ENCODE data around the gene ATAT1. TPM values are rescaled to one million over a fixed set of nuclear protein-coding genes. Genes with fewer than 3 reads are reported as not detected.

ATAT1 gene
- total and polyA plus RNA-seq, 2 of the 13 experiments (the other 11 are each of a cell fraction or from before 2014, with no cell fraction given), result 9.2 to 23.6 TPM

DNA sequence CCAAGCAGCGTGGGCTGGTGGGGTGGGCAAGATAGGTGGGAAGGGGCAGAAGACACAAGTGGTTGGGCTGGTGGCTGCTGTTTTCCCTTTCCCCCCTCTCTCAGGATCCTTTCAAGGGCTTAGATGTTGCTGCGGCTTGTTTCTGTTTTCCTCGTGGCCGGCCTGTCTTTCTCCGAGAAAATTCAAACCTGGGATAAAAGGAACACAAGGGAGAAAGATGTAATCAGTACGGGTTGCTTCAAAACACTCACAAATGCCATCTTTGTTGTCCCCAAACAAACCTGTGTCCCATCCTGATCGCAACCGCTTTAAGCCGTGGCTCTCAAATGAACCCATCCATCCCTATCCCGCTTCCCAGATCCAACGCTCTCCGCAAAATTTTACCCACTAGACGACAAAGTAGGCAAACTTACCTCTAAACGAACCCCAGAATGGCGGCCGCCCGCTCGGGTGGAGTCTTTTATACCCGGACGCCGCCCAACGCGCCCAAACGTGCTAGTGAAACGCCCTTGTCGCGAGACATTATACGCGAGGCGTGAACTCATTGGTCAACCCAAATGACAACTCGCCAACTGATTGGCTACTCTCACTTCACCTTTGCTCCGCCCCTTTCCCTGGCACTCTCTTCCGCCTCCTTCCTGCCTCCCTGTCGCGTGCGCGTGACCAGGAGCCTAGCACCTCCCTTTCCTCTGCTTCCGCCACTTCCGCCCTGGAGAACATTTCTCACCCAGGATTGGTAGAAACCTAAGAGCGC, 9.7 kb upstream of the ATAT1 start, which contains the start of gene PPP1R10 (continued):
- TF ChIP-seq, protein P1, sequence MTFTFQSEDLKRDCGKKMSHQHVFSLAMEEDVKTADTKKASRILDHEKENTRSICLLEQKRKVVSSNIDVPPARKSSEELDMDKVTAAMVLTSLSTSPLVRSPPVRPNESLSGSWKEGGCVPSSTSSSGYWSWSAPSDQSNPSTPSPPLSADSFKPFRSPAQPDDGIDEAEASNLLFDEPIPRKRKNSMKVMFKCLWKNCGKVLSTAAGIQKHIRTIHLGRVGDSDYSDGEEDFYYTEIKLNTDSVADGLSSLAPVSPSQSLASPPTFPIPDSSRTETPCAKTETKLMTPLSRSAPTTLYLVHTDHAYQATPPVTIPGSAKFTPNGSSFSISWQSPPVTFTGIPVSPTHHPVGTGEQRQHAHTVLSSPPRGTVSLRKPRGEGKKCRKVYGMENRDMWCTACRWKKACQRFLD (CRISPR knock-in tag; IDR thresholded peaks at IDR 0.05; ENCODE audit: borderline replicate concordance), result peak; percentile 38; the same call in 1 of the 2 replicates
- TF ChIP-seq MBD4 (IDR thresholded peaks at IDR 0.05; ENCODE audit: borderline replicate concordance, low read length) (no peak), MXI1 (IDR thresholded peaks at IDR 0.05; ENCODE audit: borderline replicate concordance, low read depth, low read length) (no peak; the same call in 2 of the 3 replicates), ZNF543 (CRISPR knock-in tag; IDR thresholded peaks at IDR 0.05) (0 out of 2 replicates have a peak, but pooled peaks have one; percentile 77), SIX4 (CRISPR knock-in tag; IDR thresholded peaks at IDR 0.05) (0 out of 2 replicates have a peak, but pooled peaks have one; percentile 35), ZZZ3 (CRISPR knock-in tag; IDR thresholded peaks at IDR 0.05; ENCODE audit: borderline replicate concordance) (no peak), ZSCAN31 (CRISPR knock-in tag; IDR thresholded peaks at IDR 0.05; ENCODE audit: low read depth) (peak; percentile 86; the same call in 1 of the 2 replicates), ZNF776 (CRISPR knock-in tag; IDR thresholded peaks at IDR 0.05) (no peak), ZNF30 (CRISPR knock-in tag; IDR thresholded peaks at IDR 0.05) (0 out of 2 replicates have a peak, but pooled peaks have one; percentile 19), GPN1 (CRISPR knock-in tag; IDR thresholded peaks at IDR 0.05; ENCODE audit: borderline replicate concordance) (no peak), ZNF746 (CRISPR knock-in tag; IDR thresholded peaks at IDR 0.05) (no peak), NR2C2 (CRISPR knock-in tag; IDR thresholded peaks at IDR 0.05; ENCODE audit: borderline replicate concordance) (no peak; the same call in 1 of the 2 replicates), ZMYM2 (CRISPR knock-in tag; IDR thresholded peaks at IDR 0.05) (no peak), SMARCC2 (IDR thresholded peaks at IDR 0.05) (no peak), ZNF205 (CRISPR knock-in tag; IDR thresholded peaks at IDR 0.05) (peak; percentile 63; the same call in 1 of the 2 replicates), ZNF354B (CRISPR knock-in tag; IDR thresholded peaks at IDR 0.05) (0 out of 2 replicates have a peak, but pooled peaks have one; percentile 60)
- TF ChIP-seq, protein P2, sequence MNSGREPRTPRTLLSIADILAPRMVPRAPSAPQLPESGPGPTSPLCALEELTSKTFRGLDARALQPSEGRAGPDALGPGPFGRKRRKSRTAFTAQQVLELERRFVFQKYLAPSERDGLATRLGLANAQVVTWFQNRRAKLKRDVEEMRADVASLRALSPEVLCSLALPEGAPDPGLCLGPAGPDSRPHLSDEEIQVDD (CRISPR knock-in tag; IDR thresholded peaks at IDR 0.05; ENCODE audit: borderline replicate concordance), result no peak
- TF ChIP-seq, protein P3, sequence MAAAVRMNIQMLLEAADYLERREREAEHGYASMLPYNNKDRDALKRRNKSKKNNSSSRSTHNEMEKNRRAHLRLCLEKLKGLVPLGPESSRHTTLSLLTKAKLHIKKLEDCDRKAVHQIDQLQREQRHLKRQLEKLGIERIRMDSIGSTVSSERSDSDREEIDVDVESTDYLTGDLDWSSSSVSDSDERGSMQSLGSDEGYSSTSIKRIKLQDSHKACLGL (CRISPR knock-in tag; IDR thresholded peaks at IDR 0.05), result no peak
- TF ChIP-seq, protein P4, sequence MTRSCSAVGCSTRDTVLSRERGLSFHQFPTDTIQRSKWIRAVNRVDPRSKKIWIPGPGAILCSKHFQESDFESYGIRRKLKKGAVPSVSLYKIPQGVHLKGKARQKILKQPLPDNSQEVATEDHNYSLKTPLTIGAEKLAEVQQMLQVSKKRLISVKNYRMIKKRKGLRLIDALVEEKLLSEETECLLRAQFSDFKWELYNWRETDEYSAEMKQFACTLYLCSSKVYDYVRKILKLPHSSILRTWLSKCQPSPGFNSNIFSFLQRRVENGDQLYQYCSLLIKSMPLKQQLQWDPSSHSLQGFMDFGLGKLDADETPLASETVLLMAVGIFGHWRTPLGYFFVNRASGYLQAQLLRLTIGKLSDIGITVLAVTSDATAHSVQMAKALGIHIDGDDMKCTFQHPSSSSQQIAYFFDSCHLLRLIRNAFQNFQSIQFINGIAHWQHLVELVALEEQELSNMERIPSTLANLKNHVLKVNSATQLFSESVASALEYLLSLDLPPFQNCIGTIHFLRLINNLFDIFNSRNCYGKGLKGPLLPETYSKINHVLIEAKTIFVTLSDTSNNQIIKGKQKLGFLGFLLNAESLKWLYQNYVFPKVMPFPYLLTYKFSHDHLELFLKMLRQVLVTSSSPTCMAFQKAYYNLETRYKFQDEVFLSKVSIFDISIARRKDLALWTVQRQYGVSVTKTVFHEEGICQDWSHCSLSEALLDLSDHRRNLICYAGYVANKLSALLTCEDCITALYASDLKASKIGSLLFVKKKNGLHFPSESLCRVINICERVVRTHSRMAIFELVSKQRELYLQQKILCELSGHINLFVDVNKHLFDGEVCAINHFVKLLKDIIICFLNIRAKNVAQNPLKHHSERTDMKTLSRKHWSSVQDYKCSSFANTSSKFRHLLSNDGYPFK (CRISPR knock-in tag; IDR thresholded peaks at IDR 0.05; ENCODE audit: borderline replicate concordance), result peak; percentile 100
- TF ChIP-seq, protein P5, sequence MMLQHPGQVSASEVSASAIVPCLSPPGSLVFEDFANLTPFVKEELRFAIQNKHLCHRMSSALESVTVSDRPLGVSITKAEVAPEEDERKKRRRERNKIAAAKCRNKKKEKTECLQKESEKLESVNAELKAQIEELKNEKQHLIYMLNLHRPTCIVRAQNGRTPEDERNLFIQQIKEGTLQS (CRISPR knock-in tag; IDR thresholded peaks at IDR 0.05), result peak; percentile 29; the same call in 1 of the 2 replicates
- TF ChIP-seq, protein P6, sequence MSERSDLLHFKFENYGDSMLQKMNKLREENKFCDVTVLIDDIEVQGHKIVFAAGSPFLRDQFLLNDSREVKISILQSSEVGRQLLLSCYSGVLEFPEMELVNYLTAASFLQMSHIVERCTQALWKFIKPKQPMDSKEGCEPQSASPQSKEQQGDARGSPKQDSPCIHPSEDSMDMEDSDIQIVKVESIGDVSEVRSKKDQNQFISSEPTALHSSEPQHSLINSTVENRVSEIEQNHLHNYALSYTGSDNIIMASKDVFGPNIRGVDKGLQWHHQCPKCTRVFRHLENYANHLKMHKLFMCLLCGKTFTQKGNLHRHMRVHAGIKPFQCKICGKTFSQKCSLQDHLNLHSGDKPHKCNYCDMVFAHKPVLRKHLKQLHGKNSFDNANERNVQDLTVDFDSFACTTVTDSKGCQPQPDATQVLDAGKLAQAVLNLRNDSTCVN (CRISPR knock-in tag; IDR thresholded peaks at IDR 0.05; ENCODE audit: borderline replicate concordance), result no peak
- TF ChIP-seq, protein P7, sequence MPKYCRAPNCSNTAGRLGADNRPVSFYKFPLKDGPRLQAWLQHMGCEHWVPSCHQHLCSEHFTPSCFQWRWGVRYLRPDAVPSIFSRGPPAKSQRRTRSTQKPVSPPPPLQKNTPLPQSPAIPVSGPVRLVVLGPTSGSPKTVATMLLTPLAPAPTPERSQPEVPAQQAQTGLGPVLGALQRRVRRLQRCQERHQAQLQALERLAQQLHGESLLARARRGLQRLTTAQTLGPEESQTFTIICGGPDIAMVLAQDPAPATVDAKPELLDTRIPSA (CRISPR knock-in tag; IDR thresholded peaks at IDR 0.05; ENCODE audit: borderline replicate concordance), result no peak
